ENCODE measurements around the gene CUL2.

Gene CUL2

DNA sequence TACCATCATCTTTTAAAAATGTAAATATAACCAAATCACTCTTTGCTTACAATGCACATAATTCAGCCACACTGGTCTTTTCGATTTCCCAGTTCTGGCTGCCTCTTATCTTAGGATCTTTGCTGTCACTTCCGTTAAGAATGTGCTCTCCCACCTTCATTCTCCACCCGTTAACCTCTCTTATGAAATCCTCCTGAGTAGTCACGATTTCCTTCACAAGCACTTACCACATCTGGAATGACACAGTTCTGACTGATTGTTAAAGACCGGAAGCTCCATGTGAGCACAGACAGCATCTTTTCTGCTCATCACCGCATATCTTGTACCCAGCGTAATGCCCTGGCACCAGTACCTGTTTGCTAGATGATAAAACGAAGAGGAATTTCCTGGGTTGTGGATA lies 84.3 kb downstream of the CUL2 start:
- Histone ChIP-seq H3K9ac (ENCODE audit: insufficient read length) (no peak overlapping the region), H3K36me3 (ENCODE audit: insufficient read depth, low read length) (no peaks in the 10 kb centered on the region), H3K27ac (no peak overlapping the region), H3K9me3 (ENCODE audit: low read depth, low read length) (no peaks in the 10 kb centered on the region), H3K4me3 (no peak overlapping the region)
- TF ChIP-seq FOXP2 (optimal IDR thresholded peaks at IDR 0.05; ENCODE audit: control extremely low read depth, extremely low read length, insufficient read depth) = no peak
- TF ChIP-seq POLR2AphosphoS5 (IDR thresholded peaks at IDR 0.05; ENCODE audit: borderline replicate concordance, low read depth, low read length) = no peak
- no peak for TF ChIP-seq EZH2 (IDR thresholded peaks at IDR 0.05)
- peak; percentile 55 for DNase-seq (ENCODE audit: low read depth, low spot score)

DNA sequence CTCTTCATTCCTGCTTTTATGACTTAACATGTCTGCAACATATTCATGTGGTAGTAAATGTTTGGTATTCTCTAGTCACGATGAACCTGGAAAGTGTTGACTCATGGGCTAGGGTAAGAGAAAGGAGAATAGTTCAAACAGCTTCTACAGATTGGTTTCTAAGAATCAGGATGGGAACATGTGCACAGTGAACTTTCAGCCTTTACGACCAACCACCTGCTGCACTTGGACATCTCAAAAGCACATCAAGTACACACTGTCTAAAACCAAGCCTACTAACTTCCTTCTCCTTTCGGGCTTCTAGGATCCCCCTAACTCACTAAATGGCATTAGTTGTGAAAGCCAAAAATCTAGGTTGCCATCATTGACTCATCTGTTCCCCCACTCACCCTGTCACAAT lies 85.5 kb downstream of the CUL2 start:
- H3K4me3 ChIP-seq = no peak overlapping the region
- no peaks in the 10 kb centered on the region for H3K9me3 ChIP-seq (ENCODE audit: low read depth, low read length)
- DNase-seq (ENCODE audit: low read depth, low spot score) = no peak
- TF ChIP-seq POLR2AphosphoS5 (IDR thresholded peaks at IDR 0.05; ENCODE audit: borderline replicate concordance, low read depth, low read length) (no peak), EZH2 (IDR thresholded peaks at IDR 0.05) (no peak), FOXP2 (optimal IDR thresholded peaks at IDR 0.05; ENCODE audit: control extremely low read depth, extremely low read length, insufficient read depth) (no peak)
- H3K27ac ChIP-seq = no peak overlapping the region
- no peak overlapping the region for H3K9ac ChIP-seq (ENCODE audit: insufficient read length)
- no peaks in the 10 kb centered on the region for H3K36me3 ChIP-seq (ENCODE audit: insufficient read depth, low read length)

DNA sequence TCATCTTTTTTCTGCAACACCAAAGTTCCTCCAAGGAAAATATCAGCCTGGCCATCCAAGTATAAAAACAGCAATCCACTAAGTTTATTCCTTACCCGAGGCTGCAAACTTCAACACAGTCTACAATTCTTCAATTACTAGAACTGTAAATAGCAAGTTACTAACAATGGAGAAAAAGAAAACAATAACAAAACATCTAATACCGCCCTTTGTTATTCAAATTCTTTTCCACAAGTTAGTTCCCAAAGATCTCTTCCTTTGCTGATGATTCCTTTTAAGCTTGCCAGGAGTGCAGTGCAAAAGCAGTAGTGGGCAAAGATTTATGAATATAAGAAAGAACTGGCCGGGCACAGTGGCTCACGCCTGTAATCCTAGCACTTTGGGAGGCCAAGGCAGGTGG lies 86.2 kb downstream of the CUL2 start:
- no peaks in the 10 kb centered on the region for H3K9me3 ChIP-seq (ENCODE audit: low read depth, low read length)
- no peaks in the 10 kb centered on the region for H3K36me3 ChIP-seq (ENCODE audit: insufficient read depth, low read length)
- DNase-seq (ENCODE audit: low read depth, low spot score) = no peak
- H3K9ac ChIP-seq (ENCODE audit: insufficient read length) = no peak overlapping the region
- no peak overlapping the region for H3K4me3 ChIP-seq
- no peak overlapping the region for H3K27ac ChIP-seq
- no peak for TF ChIP-seq POLR2AphosphoS5 (IDR thresholded peaks at IDR 0.05; ENCODE audit: borderline replicate concordance, low read depth, low read length)
- no peak for TF ChIP-seq EZH2 (IDR thresholded peaks at IDR 0.05)
- TF ChIP-seq FOXP2 (optimal IDR thresholded peaks at IDR 0.05; ENCODE audit: control extremely low read depth, extremely low read length, insufficient read depth) = no peak

DNA sequence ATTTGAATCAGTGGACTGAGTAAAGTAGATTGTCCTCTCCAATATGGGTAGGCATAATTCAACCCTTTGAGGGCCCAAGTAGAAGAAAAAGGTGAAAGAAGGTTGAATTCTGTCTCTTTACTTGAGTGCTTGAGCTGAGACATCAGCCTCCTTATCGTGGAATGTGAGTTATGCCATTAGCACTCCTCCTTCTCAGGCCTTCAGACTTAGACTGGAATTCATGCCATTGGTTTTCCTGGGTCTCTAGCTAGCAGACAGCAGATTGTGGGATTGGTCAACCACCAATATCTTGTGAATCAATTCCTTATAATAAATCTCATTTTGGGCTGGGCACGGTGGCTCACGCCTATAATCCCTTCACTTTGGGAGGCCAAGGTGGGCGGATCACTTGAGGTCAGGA lies 89.2 kb downstream of the CUL2 start:
- H3K4me3 ChIP-seq = no peak overlapping the region
- no peak overlapping the region for H3K9ac ChIP-seq (ENCODE audit: insufficient read length)
- H3K27ac ChIP-seq = no peak overlapping the region
- TF ChIP-seq POLR2AphosphoS5 (IDR thresholded peaks at IDR 0.05; ENCODE audit: borderline replicate concordance, low read depth, low read length) (no peak), EZH2 (IDR thresholded peaks at IDR 0.05) (no peak), FOXP2 (optimal IDR thresholded peaks at IDR 0.05; ENCODE audit: control extremely low read depth, extremely low read length, insufficient read depth) (no peak)
- H3K36me3 ChIP-seq (ENCODE audit: insufficient read depth, low read length) = no peaks in the 10 kb centered on the region
- no peaks in the 10 kb centered on the region for H3K9me3 ChIP-seq (ENCODE audit: low read depth, low read length)
- DNase-seq (ENCODE audit: low read depth, low spot score) = no peak

DNA sequence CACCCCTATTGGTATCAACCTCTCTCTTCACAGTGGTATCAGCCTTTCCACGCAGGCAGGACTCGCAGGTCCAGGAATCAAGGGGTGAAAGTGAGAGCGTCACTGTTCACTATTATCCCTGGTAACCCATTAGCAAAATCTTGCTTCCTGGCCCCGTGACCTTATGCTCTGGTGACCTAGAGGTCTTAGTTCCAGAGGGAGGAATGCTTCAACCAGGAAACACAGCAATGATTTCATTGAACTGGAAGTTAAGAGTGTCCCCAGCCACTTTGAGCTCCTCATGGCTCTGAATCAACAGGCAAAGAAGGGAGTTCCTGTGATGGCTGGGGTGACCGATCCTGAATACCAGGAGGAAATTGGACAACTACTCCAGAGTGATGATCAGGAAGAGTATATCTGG lies 90.6 kb downstream of the CUL2 start:
- TF ChIP-seq POLR2AphosphoS5 (IDR thresholded peaks at IDR 0.05; ENCODE audit: borderline replicate concordance, low read depth, low read length) = no peak
- no peak for TF ChIP-seq FOXP2 (optimal IDR thresholded peaks at IDR 0.05; ENCODE audit: control extremely low read depth, extremely low read length, insufficient read depth)
- Histone ChIP-seq H3K27ac (no peak overlapping the region), H3K36me3 (ENCODE audit: insufficient read depth, low read length) (no peaks in the 10 kb centered on the region), H3K9ac (ENCODE audit: insufficient read length) (no peak overlapping the region), H3K4me3 (no peak overlapping the region), H3K9me3 (ENCODE audit: low read depth, low read length) (no peaks in the 10 kb centered on the region)
- DNase-seq (ENCODE audit: low read depth, low spot score) = no peak

DNA sequence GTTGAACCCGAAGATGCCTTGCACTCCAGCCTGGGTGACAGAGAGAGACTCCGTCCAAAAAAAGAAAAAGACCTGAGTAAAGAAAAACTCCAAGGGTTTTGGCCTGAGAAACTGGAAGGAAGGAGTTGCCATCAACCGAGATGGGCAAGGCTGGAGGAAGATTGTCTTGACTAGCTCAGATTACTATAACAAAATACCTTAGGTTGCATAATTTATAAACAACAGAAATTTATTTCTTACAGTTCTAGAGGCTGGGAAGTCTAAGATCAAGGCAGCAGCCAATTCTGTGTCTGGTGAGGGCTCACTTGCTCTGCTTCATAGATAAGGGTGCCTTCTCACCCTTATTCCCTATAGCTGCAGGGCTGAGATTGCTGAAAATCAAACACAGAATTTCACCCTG lies 91.2 kb downstream of the CUL2 start:
- no peaks in the 10 kb centered on the region for H3K36me3 ChIP-seq (ENCODE audit: insufficient read depth, low read length)
- no peak overlapping the region for H3K27ac ChIP-seq
- no peak overlapping the region for H3K9ac ChIP-seq (ENCODE audit: insufficient read length)
- no peaks in the 10 kb centered on the region for H3K9me3 ChIP-seq (ENCODE audit: low read depth, low read length)
- no peak for DNase-seq (ENCODE audit: low read depth, low spot score)
- no peak for TF ChIP-seq FOXP2 (optimal IDR thresholded peaks at IDR 0.05; ENCODE audit: control extremely low read depth, extremely low read length, insufficient read depth)
- no peak for TF ChIP-seq EZH2 (IDR thresholded peaks at IDR 0.05)
- no peak for TF ChIP-seq POLR2AphosphoS5 (IDR thresholded peaks at IDR 0.05; ENCODE audit: borderline replicate concordance, low read depth, low read length)
- H3K4me3 ChIP-seq = no peak overlapping the region

DNA sequence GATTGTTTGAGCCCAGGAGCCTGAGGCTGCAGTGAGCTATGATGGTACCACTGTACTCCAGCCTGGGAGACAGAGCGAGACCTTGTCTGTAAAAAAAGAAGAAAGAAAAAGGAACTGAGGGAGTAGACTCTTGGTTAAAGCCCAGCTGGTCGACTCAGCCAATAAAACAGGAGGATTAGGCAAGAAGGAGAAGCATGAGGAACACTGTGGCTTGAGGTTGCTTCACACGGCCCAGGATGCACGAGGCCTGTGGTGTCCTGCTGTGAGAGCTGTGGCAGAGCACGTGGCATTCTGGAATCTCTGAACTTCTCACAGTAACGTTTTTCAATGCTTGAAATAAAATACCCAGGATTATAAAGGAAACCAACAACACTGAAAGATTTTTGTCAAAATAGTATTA lies 93.3 kb downstream of the CUL2 start:
- no peak overlapping the region for H3K27ac ChIP-seq
- TF ChIP-seq POLR2AphosphoS5 (IDR thresholded peaks at IDR 0.05; ENCODE audit: borderline replicate concordance, low read depth, low read length) (no peak), FOXP2 (optimal IDR thresholded peaks at IDR 0.05; ENCODE audit: control extremely low read depth, extremely low read length, insufficient read depth) (no peak), EZH2 (IDR thresholded peaks at IDR 0.05) (no peak)
- no peak for DNase-seq (ENCODE audit: low read depth, low spot score)
- H3K36me3 ChIP-seq (ENCODE audit: insufficient read depth, low read length) = no peaks in the 10 kb centered on the region
- H3K9me3 ChIP-seq (ENCODE audit: low read depth, low read length) = no peaks in the 10 kb centered on the region
- no peak overlapping the region for H3K4me3 ChIP-seq
- no peak overlapping the region for H3K9ac ChIP-seq (ENCODE audit: insufficient read length)

DNA sequence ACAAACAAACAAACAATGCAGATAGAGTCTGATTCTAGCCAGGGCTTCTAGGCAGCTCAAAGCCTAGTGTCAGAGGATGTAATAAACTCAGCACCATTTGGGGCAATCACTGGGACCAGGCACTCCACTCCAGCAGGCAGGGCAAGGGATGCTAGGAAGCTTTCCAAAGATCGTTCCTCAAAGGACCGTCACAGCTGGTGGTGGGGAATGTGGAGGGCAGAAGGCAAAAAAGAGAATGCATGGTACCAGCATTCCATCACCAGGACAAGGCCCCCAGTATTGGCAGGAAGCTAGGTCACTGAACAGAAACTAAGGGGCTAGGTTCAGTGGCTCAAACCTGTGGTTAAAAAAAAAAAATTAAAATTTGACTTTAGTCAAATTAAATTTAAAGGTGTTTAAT lies 94.2 kb downstream of the CUL2 start:
- TF ChIP-seq POLR2AphosphoS5 (IDR thresholded peaks at IDR 0.05; ENCODE audit: borderline replicate concordance, low read depth, low read length) = no peak
- no peak overlapping the region for H3K4me3 ChIP-seq
- no peak overlapping the region for H3K9ac ChIP-seq (ENCODE audit: insufficient read length)
- no peak overlapping the region for H3K27ac ChIP-seq
- DNase-seq (ENCODE audit: low read depth, low spot score) = no peak
- H3K36me3 ChIP-seq (ENCODE audit: insufficient read depth, low read length) = no peaks in the 10 kb centered on the region
- H3K9me3 ChIP-seq (ENCODE audit: low read depth, low read length) = no peaks in the 10 kb centered on the region

DNA sequence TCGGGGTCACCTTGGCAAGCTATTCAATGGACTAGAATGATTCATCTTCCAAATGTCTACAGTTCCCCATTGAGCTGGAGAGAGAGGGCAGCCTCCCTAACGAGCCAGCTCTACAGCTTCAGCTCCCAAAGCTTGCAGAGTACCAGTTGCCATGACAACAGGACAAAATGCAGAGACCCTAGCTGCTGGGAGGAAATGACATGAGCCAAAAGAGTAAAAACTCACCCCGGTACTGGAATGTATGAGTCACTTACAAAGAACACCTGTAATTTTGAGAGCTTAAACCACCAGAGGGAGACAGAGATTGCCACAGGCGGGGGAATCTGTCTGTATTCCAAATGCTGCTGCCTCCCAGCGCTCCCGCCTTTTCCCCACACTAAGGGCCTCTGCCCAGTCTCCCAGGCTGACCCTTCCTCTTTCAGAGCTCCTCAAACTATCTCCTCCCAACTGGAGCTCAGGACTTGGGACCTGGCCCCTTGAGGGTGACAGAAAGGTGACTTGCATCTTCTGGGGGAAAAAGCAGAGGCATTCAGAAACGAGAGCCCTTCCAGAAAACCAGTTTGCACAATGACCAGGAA lies 95.5 kb downstream of the CUL2 start:
- H3K4me3 ChIP-seq = no peak overlapping the region
- no peak for TF ChIP-seq EZH2 (IDR thresholded peaks at IDR 0.05)
- TF ChIP-seq POLR2AphosphoS5 (IDR thresholded peaks at IDR 0.05; ENCODE audit: borderline replicate concordance, low read depth, low read length) = no peak
- TF ChIP-seq FOXP2 (optimal IDR thresholded peaks at IDR 0.05; ENCODE audit: control extremely low read depth, extremely low read length, insufficient read depth) = no peak
- no peak for DNase-seq (ENCODE audit: low read depth, low spot score)
- no peak overlapping the region for H3K9ac ChIP-seq (ENCODE audit: insufficient read length)
- H3K9me3 ChIP-seq (ENCODE audit: low read depth, low read length) = no peaks in the 10 kb centered on the region
- H3K27ac ChIP-seq = no peak overlapping the region
- no peaks in the 10 kb centered on the region for H3K36me3 ChIP-seq (ENCODE audit: insufficient read depth, low read length)

Measured in SK-N-MC (cell line).